ENCODE data around the gene PFKFB4.
"Not testable (repeated sequence)": the region's sequence is repeated elsewhere in the genome, so short reads cannot be mapped to it uniquely, and the experiment has no call there.

Gene PFKFB4

DNA sequence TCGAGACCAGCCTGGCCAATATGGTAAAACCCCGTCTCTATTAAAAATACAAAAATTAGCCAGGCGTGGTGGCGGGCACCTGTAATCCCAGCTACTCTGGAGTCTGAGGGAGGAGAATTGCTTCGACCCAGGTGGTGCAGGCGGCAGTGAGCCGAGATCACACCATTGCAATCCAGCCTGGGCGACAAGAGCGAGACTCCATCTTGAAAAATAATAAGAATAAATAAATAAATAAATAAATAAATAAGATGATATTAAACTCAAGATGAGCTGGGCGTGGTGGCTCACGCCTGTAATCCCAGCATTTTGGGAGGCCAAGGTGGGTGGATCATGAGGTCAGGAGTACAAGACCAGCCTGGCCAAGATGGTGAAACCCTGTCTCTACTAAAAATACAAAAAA is 75.7 kb downstream of the PFKFB4 start:
- DNase-seq = not testable (repeated sequence)

DNA sequence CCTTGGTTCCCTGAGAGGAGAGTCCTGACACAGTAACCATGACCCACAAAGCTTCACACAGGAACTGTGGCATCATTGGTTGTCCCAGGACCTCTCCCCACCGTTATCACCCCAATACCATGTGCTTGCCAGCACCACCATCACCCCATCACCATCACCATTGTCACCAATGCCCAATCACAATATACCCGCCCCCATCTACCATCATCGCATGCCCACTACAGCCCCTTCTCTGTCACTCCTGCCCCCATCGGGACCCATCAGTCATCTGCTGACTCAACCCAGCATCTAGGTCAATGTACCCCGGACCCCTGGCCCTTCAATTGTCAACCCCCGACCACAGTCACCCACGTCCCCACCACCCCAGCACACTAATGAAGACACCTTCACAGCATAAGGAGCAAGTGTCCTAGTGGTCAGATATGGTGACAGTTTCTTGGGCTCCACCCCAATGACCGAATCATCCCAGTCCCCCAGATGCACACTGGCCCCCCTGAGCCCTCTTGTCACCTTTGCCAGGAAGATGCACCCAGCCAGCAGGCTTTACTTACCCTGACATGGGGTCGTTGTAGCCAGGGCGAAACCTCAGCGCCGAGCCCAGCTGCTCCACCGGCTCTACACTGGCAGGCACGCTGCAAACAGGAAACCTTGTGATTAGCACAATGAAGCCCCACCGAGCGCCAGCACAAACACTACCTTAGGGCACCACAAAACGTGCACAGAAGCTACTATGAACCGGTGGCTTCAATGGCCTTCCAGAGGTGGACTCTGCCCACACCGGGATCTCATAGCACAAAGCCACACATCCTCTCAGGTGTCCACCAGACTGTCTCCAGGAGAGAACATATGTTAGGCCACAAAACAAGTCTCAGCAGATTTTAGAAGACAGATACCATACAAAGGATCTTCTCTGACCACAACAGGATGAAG is 77.7 kb downstream of the PFKFB4 start:
- no peak for DNase-seq

DNA sequence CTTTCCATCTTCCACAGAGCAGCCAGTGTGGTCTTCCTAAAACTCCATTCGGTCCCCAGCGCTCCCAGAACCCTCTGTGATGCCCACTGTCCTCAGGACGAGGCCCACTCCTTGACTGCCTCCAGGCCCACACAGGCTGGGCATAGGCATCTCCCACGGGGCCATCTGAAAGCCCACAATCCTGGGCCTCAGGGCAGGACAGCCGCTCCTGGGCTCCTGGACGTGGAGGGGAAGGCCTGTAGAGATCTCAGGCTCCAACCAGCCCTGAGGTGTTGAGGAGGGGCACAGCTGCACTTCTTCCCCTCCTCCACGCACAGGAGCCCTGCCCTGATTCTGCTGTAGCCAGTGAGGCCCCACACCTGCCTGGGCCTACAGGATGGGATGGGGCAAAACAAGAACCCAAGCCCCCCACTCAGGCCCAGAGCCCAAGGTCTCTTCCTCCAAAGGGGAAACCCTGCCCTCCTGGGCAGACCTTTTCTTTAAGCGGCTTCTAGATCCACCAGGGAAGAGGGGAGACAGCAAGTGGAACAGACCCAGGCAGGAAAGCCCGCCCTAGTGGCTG is 78.6 kb downstream of the PFKFB4 start:
- DNase-seq = no peak

DNA sequence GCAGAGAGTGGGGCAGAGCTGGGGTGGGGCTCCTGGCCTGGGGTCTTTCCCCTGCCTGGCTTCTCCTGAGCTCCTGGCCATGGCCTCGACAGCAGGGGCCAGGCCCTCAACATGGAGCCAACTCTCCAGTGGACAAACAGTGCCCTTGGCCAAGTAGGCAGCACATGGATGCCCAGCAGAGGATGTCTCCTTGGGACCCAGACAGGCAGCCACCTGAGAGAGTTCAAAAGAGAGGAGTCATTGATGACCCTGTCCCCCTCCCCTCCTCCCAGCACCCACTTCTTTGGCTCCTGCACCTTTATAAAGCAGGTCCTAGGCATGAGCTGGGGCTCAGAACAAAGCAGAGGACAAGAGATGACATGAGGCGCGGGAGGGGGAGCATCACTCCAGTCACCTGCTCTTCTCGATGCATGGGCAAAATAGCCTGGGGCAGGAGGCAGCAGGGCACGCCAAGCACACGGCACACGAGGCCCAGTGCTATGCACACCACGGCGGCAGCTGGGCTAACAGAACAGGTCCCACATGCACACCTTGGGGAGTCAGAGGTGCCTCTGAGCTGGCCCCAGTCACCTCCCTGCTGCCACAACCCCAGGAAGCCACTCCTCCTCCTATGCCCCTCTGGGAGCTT is 80.1 kb downstream of the PFKFB4 start:
- no peak for DNase-seq

- DNase-seq = no peak
These were observed 81.4 kb downstream of the PFKFB4 start for GRCh38 chr3:48475188-48475587.

DNA sequence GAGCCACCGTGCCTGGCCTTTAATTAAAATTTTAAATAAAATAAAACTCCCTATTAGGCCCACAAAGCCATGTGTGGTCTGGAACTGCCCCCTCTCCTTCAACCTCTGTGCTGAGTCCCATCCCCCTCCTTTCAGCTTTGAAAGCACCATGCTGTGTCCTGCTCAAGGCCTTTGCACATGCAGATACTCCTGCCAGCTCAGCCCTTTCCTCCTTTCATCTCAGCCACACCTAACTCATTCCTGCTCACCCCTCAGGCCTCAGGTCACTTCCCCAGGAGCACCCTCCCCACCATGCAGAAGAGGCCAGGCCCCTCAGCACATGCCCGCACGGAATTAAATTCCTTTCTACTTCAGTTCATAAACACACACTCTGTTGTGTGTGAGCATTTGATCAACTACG is 82.0 kb downstream of the PFKFB4 start:
- DNase-seq = no peak

DNA sequence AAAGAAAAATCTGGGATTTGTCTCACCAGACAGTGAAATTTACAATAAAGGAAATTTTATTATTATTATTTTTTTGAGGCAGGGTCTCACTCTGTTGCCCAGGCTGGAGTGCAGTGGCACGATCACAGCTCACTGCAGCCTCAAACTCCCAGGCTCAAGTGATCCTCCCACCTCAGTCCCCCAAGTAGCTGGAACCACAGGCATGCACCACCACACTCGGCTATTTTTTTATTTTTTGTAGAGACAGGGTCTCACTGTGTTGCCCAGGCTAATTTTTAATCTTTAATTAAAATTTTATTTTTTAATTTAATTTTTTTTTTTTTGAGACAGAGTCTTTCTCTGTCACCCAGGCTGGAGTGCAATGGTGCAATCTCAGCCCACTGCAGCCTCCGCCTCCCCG is 82.6 kb downstream of the PFKFB4 start:
- DNase-seq = not testable (repeated sequence)

DNA sequence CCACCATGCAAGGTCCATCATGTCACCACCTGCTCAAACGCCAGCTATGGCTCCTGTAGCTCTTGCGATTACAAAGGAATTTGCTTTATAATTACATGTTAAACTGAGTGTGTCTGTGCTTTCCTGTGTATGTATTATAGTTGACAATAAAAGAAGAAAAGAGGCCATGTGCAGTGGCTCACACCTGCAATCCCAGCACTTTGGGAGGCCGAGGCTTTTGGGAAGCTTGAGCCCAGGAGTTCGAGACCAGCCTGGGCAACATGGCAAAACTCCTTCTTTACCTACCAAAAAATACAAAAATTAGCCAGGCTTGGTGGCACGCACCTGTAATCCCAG is 83.0 kb downstream of the PFKFB4 start:
- DNase-seq = no peak

DNA sequence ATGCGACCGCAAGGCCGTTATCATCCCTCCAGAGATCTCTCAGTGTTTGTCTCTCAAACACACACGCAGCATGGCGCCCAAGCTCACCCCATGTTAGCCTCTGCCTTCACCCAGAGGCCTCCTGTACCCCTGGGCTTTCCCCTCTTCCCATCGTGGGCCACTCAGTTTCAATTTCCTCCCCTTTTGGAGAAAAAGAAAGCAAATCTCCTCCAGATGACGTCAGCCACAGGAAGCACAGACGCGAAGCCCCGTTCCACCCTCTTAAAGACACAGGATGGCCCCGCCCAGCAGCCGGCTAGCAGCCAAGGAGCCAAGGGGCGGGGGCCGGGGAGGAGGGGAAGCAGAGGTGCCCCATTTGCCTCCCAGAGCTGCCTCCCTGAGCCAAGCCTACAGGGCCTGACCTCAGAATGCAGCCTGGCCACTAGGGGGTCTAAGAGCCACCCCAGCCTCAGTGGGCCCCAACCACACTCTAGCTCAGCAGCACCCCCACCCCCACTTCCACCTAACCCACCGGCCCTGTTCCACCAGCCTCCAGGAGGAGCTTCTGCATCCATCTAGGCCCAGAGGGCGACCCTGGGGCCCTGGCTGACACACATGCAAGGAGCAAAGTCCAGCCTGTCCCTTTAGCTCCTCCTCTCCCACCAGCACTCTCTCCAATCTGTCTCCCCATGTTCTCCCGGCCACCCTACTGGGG is 83.5 kb downstream of the PFKFB4 start:
- peak; percentile 28 for DNase-seq

GRCh38 chr3:48472673-48472922 is 84.0 kb downstream of the PFKFB4 start:
- no peak for DNase-seq

GRCh38 chr3:48470286-48470685 is 86.3 kb downstream of the PFKFB4 start:
- DNase-seq = no peak

DNA sequence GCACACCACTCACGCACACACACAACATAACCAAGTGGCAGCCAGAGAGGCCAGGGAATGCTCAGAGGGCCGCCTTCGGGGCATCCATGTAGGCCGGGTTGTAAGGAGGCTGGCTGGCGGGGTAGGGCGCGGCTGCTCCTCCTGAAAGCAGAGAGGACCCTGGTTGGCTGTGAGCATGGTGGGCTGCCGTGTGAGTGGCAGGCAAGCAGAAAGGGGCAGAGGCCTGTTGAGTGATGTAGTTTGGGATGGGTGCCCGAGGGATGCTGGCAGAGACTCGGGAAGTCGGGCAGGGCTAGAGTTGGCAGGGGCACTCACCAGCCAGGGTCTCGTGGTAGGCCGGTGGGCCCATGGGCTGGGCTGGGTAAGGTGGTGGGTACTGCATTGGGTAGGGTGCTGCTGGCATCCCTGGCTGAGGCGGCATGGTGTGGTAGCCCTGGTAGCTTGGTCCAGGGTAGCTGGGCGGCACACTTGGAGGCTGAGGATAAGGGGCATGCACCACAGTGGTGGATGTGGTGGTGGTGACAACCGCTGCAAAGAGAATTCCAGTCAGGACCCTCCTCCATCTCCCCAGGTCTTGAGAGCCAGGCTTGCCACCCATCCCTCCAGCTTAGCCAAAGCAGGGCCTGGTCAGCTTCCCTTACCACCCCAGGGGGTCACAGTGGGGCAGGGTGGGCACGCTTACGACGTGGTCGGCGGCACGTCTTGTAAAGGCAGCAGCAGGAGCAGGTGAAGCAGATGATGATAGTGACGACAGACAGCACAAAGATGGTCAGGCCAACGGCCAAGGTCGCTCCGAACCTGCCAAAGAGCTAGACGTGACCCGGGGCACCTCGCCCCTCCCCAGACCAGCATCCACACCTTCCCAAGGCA is 87.3 kb downstream of the PFKFB4 start:
- no peak for DNase-seq

- no peak for DNase-seq
These were observed 88.3 kb downstream of the PFKFB4 start for GRCh38 chr3:48468329-48468731.
